ENCODE data around the gene KRT7. TPM values are rescaled to one million over a fixed set of nuclear protein-coding genes. Genes with fewer than 3 reads are reported as not detected.

The KRT7 gene
- total and polyA plus RNA-seq, 9 of the 15 experiments (the other 6 are each of a cell fraction or from before 2014, with no cell fraction given), result 1.4 TPM; not detected in 8

- intact Hi-C loops (cut with micrococcal nuclease), result no loop called here
- no TSS peak for BruUV-seq (replicated peaks)
- Histone ChIP-seq H3K4me2 (ENCODE audit: insufficient read depth, low read length) (no peak overlapping the region), H2AFZ (ENCODE audit: low read depth, low read length) (no peak overlapping the region), H3K4me1 (replicated peaks in 1 of 2; ENCODE audit: control insufficient read depth in 2 of 2, insufficient read depth in 2 of 2, low read length in 2 of 2) (peaks cover 0 to 4% of the 10 kb centered on the region in 2 experiments; a peak in 1 of 5 replicates), H4K20me1 (replicated peaks; ENCODE audit: control insufficient read depth, insufficient read depth, low read length) (peaks cover 1% of the 10 kb centered on the region; the same call in 1 of the 2 replicates), H3K4me3 (no peak overlapping the region), H3K79me2 (ENCODE audit: control insufficient read depth, insufficient read depth, low read length) (no peaks in the 10 kb centered on the region), H3K27ac (ENCODE audit: extremely low read depth, low read depth, low read length) (no peak overlapping the region), H3K36me3 (ENCODE audit: control insufficient read depth, insufficient read depth, low read length) (no peaks in the 10 kb centered on the region), H3K27me3 (ENCODE audit: control insufficient read depth in 2 of 2, insufficient read depth in 2 of 2, low read length in 2 of 2) (peaks cover 2 to 48% of the 10 kb centered on the region in 2 experiments; a peak in 3 of 5 replicates), H3K9me3 (replicated peaks; ENCODE audit: control insufficient read depth, insufficient read depth, low read depth, low read length) (no peaks in the 10 kb centered on the region), H3K9me1 (ENCODE audit: control insufficient read depth, insufficient read depth, low read length) (no peaks in the 10 kb centered on the region), H3K9ac (ENCODE audit: insufficient read depth in 1 of 2, low read depth in 2 of 2, low read length in 2 of 2) (no peak overlapping the region)
- TF ChIP-seq, protein P1, sequence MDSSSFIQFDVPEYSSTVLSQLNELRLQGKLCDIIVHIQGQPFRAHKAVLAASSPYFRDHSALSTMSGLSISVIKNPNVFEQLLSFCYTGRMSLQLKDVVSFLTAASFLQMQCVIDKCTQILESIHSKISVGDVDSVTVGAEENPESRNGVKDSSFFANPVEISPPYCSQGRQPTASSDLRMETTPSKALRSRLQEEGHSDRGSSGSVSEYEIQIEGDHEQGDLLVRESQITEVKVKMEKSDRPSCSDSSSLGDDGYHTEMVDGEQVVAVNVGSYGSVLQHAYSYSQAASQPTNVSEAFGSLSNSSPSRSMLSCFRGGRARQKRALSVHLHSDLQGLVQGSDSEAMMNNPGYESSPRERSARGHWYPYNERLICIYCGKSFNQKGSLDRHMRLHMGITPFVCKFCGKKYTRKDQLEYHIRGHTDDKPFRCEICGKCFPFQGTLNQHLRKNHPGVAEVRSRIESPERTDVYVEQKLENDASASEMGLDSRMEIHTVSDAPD (CRISPR knock-in tag; IDR thresholded peaks at IDR 0.05), result no peak
- no peak for TF ChIP-seq MED1 (CRISPR knock-in tag; IDR thresholded peaks at IDR 0.05; ENCODE audit: borderline replicate concordance)
- no peak for TF ChIP-seq BHLHE40 (IDR thresholded peaks at IDR 0.05; ENCODE audit: low read length)
- no peak for TF ChIP-seq SP1 (CRISPR knock-in tag; IDR thresholded peaks at IDR 0.05)
- TF ChIP-seq KAT2B (IDR thresholded peaks at IDR 0.05; ENCODE audit: low read depth, low read length), result no peak
- TF ChIP-seq KDM2B (CRISPR knock-in tag; IDR thresholded peaks at IDR 0.05), result no peak
- TF ChIP-seq, protein P2, sequence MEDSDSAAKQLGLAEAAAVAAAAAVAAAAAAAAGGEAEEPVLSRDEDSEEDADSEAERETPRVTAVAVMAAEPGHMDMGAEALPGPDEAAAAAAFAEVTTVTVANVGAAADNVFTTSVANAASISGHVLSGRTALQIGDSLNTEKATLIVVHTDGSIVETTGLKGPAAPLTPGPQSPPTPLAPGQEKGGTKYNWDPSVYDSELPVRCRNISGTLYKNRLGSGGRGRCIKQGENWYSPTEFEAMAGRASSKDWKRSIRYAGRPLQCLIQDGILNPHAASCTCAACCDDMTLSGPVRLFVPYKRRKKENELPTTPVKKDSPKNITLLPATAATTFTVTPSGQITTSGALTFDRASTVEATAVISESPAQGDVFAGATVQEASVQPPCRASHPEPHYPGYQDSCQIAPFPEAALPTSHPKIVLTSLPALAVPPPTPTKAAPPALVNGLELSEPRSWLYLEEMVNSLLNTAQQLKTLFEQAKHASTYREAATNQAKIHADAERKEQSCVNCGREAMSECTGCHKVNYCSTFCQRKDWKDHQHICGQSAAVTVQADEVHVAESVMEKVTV (CRISPR knock-in tag; IDR thresholded peaks at IDR 0.05), result no peak
- TF ChIP-seq STAT5B (CRISPR knock-in tag; IDR thresholded peaks at IDR 0.05), result no peak
- TF ChIP-seq ZKSCAN1 (IDR thresholded peaks at IDR 0.05; ENCODE audit: low read depth, low read length), result no peak
- no peak for TF ChIP-seq MXI1 (IDR thresholded peaks at IDR 0.05; ENCODE audit: low read depth, low read length)
- no peak for TF ChIP-seq PKNOX1 (IDR thresholded peaks at IDR 0.05)
- TF ChIP-seq LARP7 (IDR thresholded peaks at IDR 0.05), result no peak
- no peak for TF ChIP-seq BRD9 (IDR thresholded peaks at IDR 0.05; ENCODE audit: low read depth, partially characterized antibody)
- TF ChIP-seq SRSF1 (IDR thresholded peaks at IDR 0.05; ENCODE audit: low read depth, low read length), result no peak
- no peak for TF ChIP-seq ZFP91 (CRISPR knock-in tag; IDR thresholded peaks at IDR 0.05)
- TF ChIP-seq KAT7 (CRISPR knock-in tag; IDR thresholded peaks at IDR 0.05; ENCODE audit: borderline replicate concordance), result no peak
- no peak for TF ChIP-seq ZNF830 (CRISPR knock-in tag; IDR thresholded peaks at IDR 0.05)
- no peak for TF ChIP-seq RBM25 (IDR thresholded peaks at IDR 0.05; ENCODE audit: low read depth, low read length, severe bottlenecking)
- DNase-seq (ENCODE audit: extremely low read depth in 1 of 4, low spot score in 3 of 4) (no peak), ATAC-seq (no peak), FAIRE-seq (no peak)
- WGBS (ENCODE audit: insufficient coverage, low coverage, missing lambda C conversion rate), result 0% methylated on average over 6 of the region's 6 CpGs
- in situ Hi-C loops (cut with MboI), result no loop called here
- POLR2A ChIA-PET, result interaction anchor here (0.6 to 1.1 kb wide), 2 partner anchors 17 to 252 kb away, joined by 3 read pairs; no protein-coding TSS in a partner anchor
- CTCF ChIA-PET (ENCODE audit: low intra/inter-chr PET ratio), result no interaction called here
Measured at GRCh38 chr12:52193991-52194390, 39.1 kb upstream of the KRT7 start.

Measured in K562 (cell line).